CD14-positive monocyte (primary cell): ENCODE measurements around the gene TBC1D2. TPM values are rescaled to one million over a fixed set of nuclear protein-coding genes. Genes with fewer than 3 reads are reported as not detected.
A peak's percentile ranks its signal among the peaks of the same experiment; 100 is the strongest.

ENCODE experiments used
- DNase-seq, 3 donors: peaks; one replicate each; pipeline ENCODE4 v3.0.0-alpha.2; 2011 to 2022
- H2AFZ ChIP-seq: 2 replicates; pipeline ENCODE4 v1.6.0; 2012; ENCODE audit warnings: mild to moderate bottlenecking, low read depth, low read length, inconsistent platforms; ENCODE audit not compliant: insufficient read depth, poor library complexity, severe bottlenecking
- H3K27ac ChIP-seq, 2 donors: 1 replicate in 1 of 2; 2 replicates in 1 of 2; pipeline ENCODE4 v1.5.1; 2012 to 2013; ENCODE audit warnings: low read length in 2 of 2, control low read depth in 1 of 2, inconsistent platforms in 1 of 2, low read depth in 1 of 2, mild to moderate bottlenecking in 1 of 2
- H3K27me3 ChIP-seq, 2 donors: one replicate each; pipeline versions ENCODE4 v1.6.0 to v1.6.1; 2011 to 2013; ENCODE audit warnings: low read length in 2 of 2; ENCODE audit not compliant: control insufficient read depth in 2 of 2, insufficient read depth in 2 of 2
- H3K36me3 ChIP-seq, 2 donors: replicated peaks in 1 of 2; 1 replicate in 1 of 2; 2 replicates in 1 of 2; pipeline versions ENCODE4 v1.5.1 to v1.6.1; 2012 to 2013; ENCODE audit warnings: low read length in 2 of 2, control low read depth in 1 of 2, inconsistent platforms in 1 of 2, mild to moderate bottlenecking in 1 of 2; ENCODE audit not compliant: insufficient read depth in 2 of 2, control insufficient read depth in 1 of 2
- H3K4me1 ChIP-seq, 2 donors: 1 replicate in 1 of 2; 2 replicates in 1 of 2; pipeline versions ENCODE4 v1.5.1 to v1.6.1; 2012 to 2013; ENCODE audit warnings: low read length in 2 of 2, control low read depth in 1 of 2, inconsistent platforms in 1 of 2, mild to moderate bottlenecking in 1 of 2, moderate library complexity in 1 of 2; ENCODE audit not compliant: insufficient read depth in 2 of 2, control insufficient read depth in 1 of 2
- H3K4me2 ChIP-seq: replicated peaks from 2 replicates; pipeline ENCODE3; 2012; ENCODE audit warnings: low read length, moderate library complexity, mild to moderate bottlenecking; ENCODE audit not compliant: poor library complexity, severe bottlenecking; ENCODE audit errors: extremely low read depth
- H3K4me3 ChIP-seq, 3 experiments: fragments of 200-600 bp in 1 of 3; sonication (generic) in 1 of 3; replicated peaks in 1 of 3; 1 replicate in 2 of 3; 2 replicates in 1 of 3; pipeline ENCODE4 v1.5.1; 2011 to 2013; ENCODE audit warnings: low read length in 3 of 3, mild to moderate bottlenecking in 3 of 3, control low read depth in 2 of 3, low read depth in 2 of 3, inconsistent platforms in 1 of 3, moderate library complexity in 1 of 3
- H3K79me2 ChIP-seq: 2 replicates; pipeline ENCODE4 v1.6.0; 2012; ENCODE audit warnings: mild to moderate bottlenecking, control low read depth, inconsistent platforms, low read length, moderate library complexity; ENCODE audit not compliant: insufficient read depth
- H3K9ac ChIP-seq: 2 replicates; pipeline ENCODE4 v1.6.0; 2017; ENCODE audit warnings: low read length, mild to moderate bottlenecking; ENCODE audit not compliant: insufficient read depth, poor library complexity, severe bottlenecking
- H3K9me3 ChIP-seq, 2 donors: replicated peaks in 1 of 2; 1 replicate in 1 of 2; 2 replicates in 1 of 2; pipeline versions ENCODE4 v1.5.1 to v1.6.1; 2012 to 2013; ENCODE audit warnings: low read length in 2 of 2, control low read depth in 1 of 2; ENCODE audit not compliant: control insufficient read depth in 1 of 2, insufficient read depth in 1 of 2
- H4K20me1 ChIP-seq: 2 replicates; pipeline ENCODE4 v1.6.0; 2012; ENCODE audit warnings: mild to moderate bottlenecking, low read length, control low read depth, moderate library complexity; ENCODE audit not compliant: insufficient read depth
- H3K27ac Mint-ChIP-seq, 7 donors: one replicate each; pipeline ENCODE4 v1.8.0; 2020; ENCODE audit warnings: mild to moderate bottlenecking in 7 of 7, mixed read lengths in 7 of 7, moderate library complexity in 6 of 7, inconsistent platforms in 2 of 7
- H3K27me3 Mint-ChIP-seq, 3 donors: one replicate each; pipeline ENCODE4 v1.8.0; 2021 to 2022; ENCODE audit warnings: low read depth in 3 of 3, mild to moderate bottlenecking in 3 of 3, mixed read lengths in 3 of 3, moderate library complexity in 3 of 3, inconsistent platforms in 1 of 3
- H3K36me3 Mint-ChIP-seq, 2 donors: one replicate each; pipeline ENCODE4 v1.8.0; 2020; ENCODE audit warnings: mixed read lengths in 2 of 2, inconsistent platforms in 1 of 2, mild to moderate bottlenecking in 1 of 2
- H3K4me1 Mint-ChIP-seq: one replicate; pipeline ENCODE4 v1.8.0; 2020; ENCODE audit warnings: mild to moderate bottlenecking, mixed read lengths
- H3K4me3 Mint-ChIP-seq, 2 donors: one replicate each; pipeline ENCODE4 v1.8.0; 2020; ENCODE audit warnings: mild to moderate bottlenecking in 2 of 2, mixed read lengths in 2 of 2, moderate library complexity in 1 of 2
- H3K9me3 Mint-ChIP-seq, 7 donors: one replicate each; pipeline ENCODE4 v1.8.0; 2020 to 2022; ENCODE audit warnings: mixed read lengths in 7 of 7, mild to moderate bottlenecking in 6 of 7, moderate library complexity in 6 of 7, inconsistent platforms in 2 of 7
- CTCF ChIP-seq: fragments of 200-600 bp; IDR thresholded peaks from one replicate; pipeline ENCODE4 v1.8.0; 2022; ENCODE audit warnings: antibody characterized with exemption, mild to moderate bottlenecking
- WGBS: methylation state at CpG from one replicate; pipeline ENCODE4 v1.1.5; 2013; ENCODE audit warnings: missing lambda C conversion rate; ENCODE audit not compliant: insufficient coverage; 5-methylcytosine and 5-hydroxymethylcytosine counted together
- intact Hi-C, 2 donors: fragments of 100-400 bp; cut with micrococcal nuclease; formaldehyde crosslinking; loops; one replicate each; pipeline versions ENCODE4 v1.15.0 to v1.15.1; 2023
- polyA plus RNA-seq, 3 donors: library from polyadenylated mRNA; depleted of rRNA in 1 of 3; unstranded in 2 of 3; stranded (reverse) in 1 of 3; fragments of 300-500 nt in 2 of 3; fragments of >200 nt in 1 of 3; fragmentation: Illumina TruSeq in 2 of 3; gene quantifications; 1 replicate in 2 of 3; 2 replicates in 1 of 3; pipeline ENCODE4 v1.2.3, GENCODE V29; 2012 to 2021

The TBC1D2 gene
- polyA plus RNA-seq, 3 donors = 23.2 to 55.7 (median 34.4) TPM

GRCh38 chr9:98251551-98251950 lies 3.9 kb downstream of the TBC1D2 start:
- WGBS = 91% methylated on average over 9 of the region's 9 CpGs
- Mint-ChIP-seq H3K27me3 (peaks cover 0 to 4% (median 0%) of the 10 kb centered on the region in 3 donors), H3K4me1 (peaks cover 79% of the 10 kb centered on the region), H3K36me3 (peaks cover 38 to 53% of the 10 kb centered on the region in 2 donors), H3K27ac (peak overlapping the region; percentile 95 to 98 (median 97)), H3K4me3 (peak overlapping the region; percentile 95 to 98), H3K9me3 (no peaks in the 10 kb centered on the region)
- H3K4me2 ChIP-seq = peak overlapping the region; percentile 93
- H3K79me2 ChIP-seq = peaks cover 89% of the 10 kb centered on the region
- H3K4me3 ChIP-seq = peak overlapping the region in 1 of 3 experiments; percentile 98
- intact Hi-C loops = loop anchor here (5.0 to 10.0 kb wide), 5 partner anchors 127 to 866 kb away; partner anchors contain the start of genes TRIM14 (in 1 of the 2) and TRMO (in 1 of the 2)
- H3K9me3 ChIP-seq = no peaks in the 10 kb centered on the region
- H3K4me1 ChIP-seq = peaks cover 84 to 86% of the 10 kb centered on the region in 2 donors
- no peaks in the 10 kb centered on the region for H3K27me3 ChIP-seq
- H2AFZ ChIP-seq = no peak overlapping the region
- peak overlapping the region; percentile 28 for H3K9ac ChIP-seq
- no peak for TF ChIP-seq CTCF
- H4K20me1 ChIP-seq = peaks cover 3% of the 10 kb centered on the region
- DNase-seq = peak in 2 of 3 donors; percentile 46 to 57
- H3K27ac ChIP-seq = peak overlapping the region; percentile 93 to 100
- H3K36me3 ChIP-seq = peaks cover under 1 to 23% of the 10 kb centered on the region in 2 donors

- TF ChIP-seq CTCF = no peak
- no peaks in the 10 kb centered on the region for H3K27me3 ChIP-seq
- H3K4me2 ChIP-seq = peak overlapping the region; percentile 93
- peaks cover 93% of the 10 kb centered on the region for H3K79me2 ChIP-seq
- Mint-ChIP-seq H3K4me1 (peaks cover 85% of the 10 kb centered on the region), H3K9me3 (no peaks in the 10 kb centered on the region), H3K36me3 (peaks cover 48 to 69% of the 10 kb centered on the region in 2 donors), H3K27ac (peak overlapping the region; percentile 95 to 98 (median 97)), H3K27me3 (peaks cover 0 to 4% (median 0%) of the 10 kb centered on the region in 3 donors), H3K4me3 (peak overlapping the region in 1 of 2 donors; percentile 77)
- no peak for DNase-seq
- peaks cover 6% of the 10 kb centered on the region for H4K20me1 ChIP-seq
- peaks cover 86 to 87% of the 10 kb centered on the region in 2 donors for H3K4me1 ChIP-seq
- peak overlapping the region in 1 of 3 experiments; percentile 98 for H3K4me3 ChIP-seq
- H3K9ac ChIP-seq = peak overlapping the region; percentile 38
- H3K36me3 ChIP-seq = peaks cover 9 to 38% of the 10 kb centered on the region in 2 donors
- peak overlapping the region; percentile 93 to 100 for H3K27ac ChIP-seq
- WGBS = no CpG with 5 or more reads among the region's 2 CpGs
- intact Hi-C loops = loop anchor here (5.0 to 10.0 kb wide), 5 partner anchors 125 to 868 kb away; partner anchors contain the start of genes TRIM14 (in 1 of the 2) and TRMO (in 1 of the 2)
- no peak overlapping the region for H2AFZ ChIP-seq
- H3K9me3 ChIP-seq = no peaks in the 10 kb centered on the region
These were observed 5.7 kb downstream of the TBC1D2 start for GRCh38 chr9:98249771-98250170.
